Activated CD4-positive, alpha-beta memory T cell treated with anti-CD3 and anti-CD28 coated beads for 36 hours (primary cell): ENCODE data around the gene ARPP21. TPM values are rescaled to one million over a fixed set of nuclear protein-coding genes. Genes with fewer than 3 reads are reported as not detected.

Experiments used
- CTCF ChIA-PET: fragments of 350-600 bp; sonication (Branson Sonifier 250); formaldehyde crosslinking; loops from one replicate; lab custom pipeline; 2021; ENCODE audit warnings: antibody characterized with exemption, inconsistent platforms; lab: Charles Lee
- POLR2A ChIA-PET: fragments of 350-600 bp; sonication (Branson Sonifier 250); formaldehyde crosslinking; loops from one replicate; lab custom pipeline; 2021; ENCODE audit warnings: antibody characterized with exemption; lab: Charles Lee
- DNase-seq: peaks from one replicate; pipeline ENCODE4 v3.0.0-alpha.2; 2020
- H3K27ac Mint-ChIP-seq: one replicate; pipeline ENCODE4 v1.8.0; 2021; ENCODE audit warnings: mixed read lengths
- H3K27me3 Mint-ChIP-seq: one replicate; pipeline ENCODE4 v1.8.0; 2021; ENCODE audit warnings: mixed read lengths
- H3K36me3 Mint-ChIP-seq: one replicate; pipeline ENCODE4 v1.8.0; 2021; ENCODE audit warnings: mixed read lengths
- H3K4me1 Mint-ChIP-seq: one replicate; pipeline ENCODE4 v1.8.0; 2021; ENCODE audit warnings: low read depth, mixed read lengths
- H3K4me3 Mint-ChIP-seq: one replicate; pipeline ENCODE4 v1.8.0; 2021; ENCODE audit warnings: mild to moderate bottlenecking, mixed read lengths
- H3K9me3 Mint-ChIP-seq: one replicate; pipeline ENCODE4 v1.8.0; 2021; ENCODE audit warnings: mixed read lengths
- intact Hi-C: fragments of 100-400 bp; cut with micrococcal nuclease; formaldehyde crosslinking; loops from one replicate; pipeline ENCODE4 v1.15.1; 2023
- total RNA-seq, 2 experiments: library from RNA; stranded (reverse); gene quantifications; one replicate each; pipeline ENCODE4 v1.2.3, GENCODE V29; 2021

The ARPP21 gene
- total RNA-seq, 2 experiments from 2014 or later: not detected

- intact Hi-C loops: no loop called here
- Mint-ChIP-seq H3K27me3 (no peaks in the 10 kb centered on the region), H3K36me3 (no peaks in the 10 kb centered on the region), H3K4me1 (no peaks in the 10 kb centered on the region), H3K9me3 (no peaks in the 10 kb centered on the region), H3K27ac (no peak overlapping the region), H3K4me3 (no peak overlapping the region)
- DNase-seq: no peak
- ChIA-PET POLR2A (no interaction called here), CTCF (no interaction called here)
Observed at GRCh38 chr3:35727179-35727578, 87.9 kb downstream of the ARPP21 start.

- POLR2A ChIA-PET: no interaction called here
- Mint-ChIP-seq H3K27ac (no peak overlapping the region), H3K36me3 (no peaks in the 10 kb centered on the region), H3K9me3 (no peaks in the 10 kb centered on the region), H3K4me1 (no peaks in the 10 kb centered on the region), H3K27me3 (no peaks in the 10 kb centered on the region), H3K4me3 (no peak overlapping the region)
- intact Hi-C loops: no loop called here
- CTCF ChIA-PET: no interaction called here
- DNase-seq: no peak
Observed at GRCh38 chr3:35733341-35733740, 94.0 kb downstream of the ARPP21 start.

DNA sequence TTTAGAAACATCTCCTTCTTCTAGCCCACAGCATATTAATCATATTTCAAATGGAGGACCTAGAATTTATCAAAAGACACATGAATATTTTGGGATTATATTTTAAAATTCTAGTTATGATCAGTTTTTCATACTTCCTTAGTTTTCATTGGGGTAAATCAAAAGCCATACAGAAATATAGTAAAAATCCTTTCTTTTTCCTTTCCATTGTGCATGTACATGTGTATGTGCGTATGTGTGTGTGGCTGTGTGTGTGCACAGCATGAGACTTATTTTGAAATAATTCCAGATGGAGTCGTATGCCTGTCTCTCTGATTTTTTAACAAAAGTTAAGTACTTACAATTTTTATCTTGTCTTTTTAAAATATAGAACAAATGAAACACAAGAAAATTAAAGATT is 94.5 kb downstream of the ARPP21 start:
- Mint-ChIP-seq H3K9me3 (no peaks in the 10 kb centered on the region), H3K4me1 (no peaks in the 10 kb centered on the region), H3K4me3 (no peak overlapping the region), H3K36me3 (no peaks in the 10 kb centered on the region), H3K27ac (no peak overlapping the region), H3K27me3 (no peaks in the 10 kb centered on the region)
- intact Hi-C loops: no loop called here
- CTCF ChIA-PET: no interaction called here
- POLR2A ChIA-PET: no interaction called here
- no peak for DNase-seq

GRCh38 chr3:35737080-35737479 is 97.8 kb downstream of the ARPP21 start:
- Mint-ChIP-seq H3K9me3 (no peaks in the 10 kb centered on the region), H3K4me3 (no peak overlapping the region), H3K36me3 (no peaks in the 10 kb centered on the region), H3K4me1 (no peaks in the 10 kb centered on the region), H3K27ac (no peak overlapping the region), H3K27me3 (no peaks in the 10 kb centered on the region)
- ChIA-PET CTCF (no interaction called here), POLR2A (no interaction called here)
- intact Hi-C loops: no loop called here
- no peak for DNase-seq

GRCh38 chr3:35737527-35737926 is 98.2 kb downstream of the ARPP21 start:
- Mint-ChIP-seq H3K4me3 (no peak overlapping the region), H3K4me1 (no peaks in the 10 kb centered on the region), H3K27me3 (no peaks in the 10 kb centered on the region), H3K27ac (no peak overlapping the region), H3K9me3 (no peaks in the 10 kb centered on the region), H3K36me3 (no peaks in the 10 kb centered on the region)
- CTCF ChIA-PET: no interaction called here
- intact Hi-C loops: no loop called here
- POLR2A ChIA-PET: no interaction called here
- DNase-seq: no peak

DNA sequence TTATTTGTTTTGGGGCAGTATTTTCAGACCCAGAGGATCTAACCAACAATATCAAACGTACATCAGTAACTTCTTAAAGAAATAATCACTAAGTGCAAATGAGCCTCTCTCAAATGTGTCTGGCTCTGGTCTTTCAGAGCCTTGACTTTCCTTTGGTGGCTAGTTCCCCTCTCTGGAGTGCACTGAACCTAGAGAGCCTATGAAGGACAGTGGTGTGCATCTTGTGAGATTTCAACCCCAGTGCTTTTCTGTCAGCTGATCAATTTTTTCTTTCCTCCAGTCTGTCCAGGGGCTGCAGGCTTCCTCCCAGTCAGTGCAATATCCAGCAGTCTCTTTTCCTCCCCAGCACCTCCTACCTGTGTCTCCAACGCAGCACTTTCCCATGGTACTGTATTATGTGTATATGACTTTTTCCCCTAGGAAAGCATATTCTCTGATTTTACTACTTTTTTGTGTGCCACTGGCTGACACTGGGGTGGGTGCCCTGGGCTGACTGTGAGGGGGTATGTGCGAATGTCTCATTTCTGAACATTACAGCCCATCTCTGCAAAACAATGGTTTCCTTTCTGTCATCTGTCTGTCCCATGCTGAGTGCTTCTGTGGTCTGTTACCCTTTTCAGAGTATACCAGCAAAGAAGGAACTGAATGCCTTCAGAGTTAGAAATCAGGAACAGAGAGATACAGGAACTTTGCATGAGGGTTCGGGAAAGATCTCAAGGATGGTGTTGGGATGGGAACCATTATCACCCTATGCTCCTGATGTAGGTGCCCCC is 98.8 kb downstream of the ARPP21 start:
- no peaks in the 10 kb centered on the region for H3K27me3 Mint-ChIP-seq
- H3K4me3 Mint-ChIP-seq: no peak overlapping the region
- intact Hi-C loops: no loop called here
- H3K27ac Mint-ChIP-seq: no peak overlapping the region
- ChIA-PET POLR2A (no interaction called here), CTCF (no interaction called here)
- no peaks in the 10 kb centered on the region for H3K4me1 Mint-ChIP-seq
- H3K36me3 Mint-ChIP-seq: no peaks in the 10 kb centered on the region
- H3K9me3 Mint-ChIP-seq: no peaks in the 10 kb centered on the region
- DNase-seq: no peak

DNA sequence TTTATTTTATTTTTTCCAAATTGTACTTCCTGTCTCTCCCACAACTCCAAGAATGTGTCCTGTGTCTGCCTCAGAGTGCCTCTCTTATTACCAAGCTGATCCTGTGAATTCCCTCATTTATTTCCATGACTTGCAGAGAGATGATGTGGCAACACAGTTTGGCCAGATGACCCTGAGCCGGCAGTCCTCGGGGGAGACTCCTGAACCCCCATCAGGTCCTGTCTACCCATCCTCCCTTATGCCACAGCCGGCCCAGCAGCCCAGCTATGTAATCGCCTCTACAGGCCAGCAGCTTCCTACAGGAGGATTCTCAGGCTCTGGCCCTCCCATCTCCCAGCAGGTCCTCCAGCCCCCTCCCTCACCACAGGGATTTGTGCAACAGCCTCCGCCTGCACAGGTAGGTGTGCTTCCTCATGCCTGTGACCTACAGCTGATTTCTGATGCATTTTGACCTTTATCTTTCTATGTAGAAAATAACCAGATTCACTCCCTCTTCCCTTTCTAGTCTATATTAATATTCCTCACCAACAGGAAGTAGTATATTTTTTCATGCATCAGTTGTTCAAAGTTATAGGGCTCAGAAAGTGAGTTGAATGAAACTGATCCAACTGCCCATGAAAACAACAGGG is 100.0 kb downstream of the ARPP21 start:
- intact Hi-C loops: no loop called here
- H3K36me3 Mint-ChIP-seq: no peaks in the 10 kb centered on the region
- H3K27me3 Mint-ChIP-seq: no peaks in the 10 kb centered on the region
- H3K4me1 Mint-ChIP-seq: no peaks in the 10 kb centered on the region
- H3K4me3 Mint-ChIP-seq: no peak overlapping the region
- CTCF ChIA-PET: no interaction called here
- no peaks in the 10 kb centered on the region for H3K9me3 Mint-ChIP-seq
- POLR2A ChIA-PET: no interaction called here
- DNase-seq: no peak
- no peak overlapping the region for H3K27ac Mint-ChIP-seq

GRCh38 chr3:35739964-35740527 is 100.7 kb downstream of the ARPP21 start:
- DNase-seq: no peak
- ChIA-PET POLR2A (no interaction called here), CTCF (no interaction called here)
- Mint-ChIP-seq H3K9me3 (no peaks in the 10 kb centered on the region), H3K27ac (no peak overlapping the region), H3K4me3 (no peak overlapping the region), H3K27me3 (no peaks in the 10 kb centered on the region), H3K36me3 (no peaks in the 10 kb centered on the region), H3K4me1 (no peaks in the 10 kb centered on the region)
- intact Hi-C loops: no loop called here

GRCh38 chr3:35743218-35743617 is 103.9 kb downstream of the ARPP21 start:
- CTCF ChIA-PET: no interaction called here
- intact Hi-C loops: no loop called here
- POLR2A ChIA-PET: no interaction called here
- Mint-ChIP-seq H3K36me3 (no peaks in the 10 kb centered on the region), H3K27me3 (no peaks in the 10 kb centered on the region), H3K27ac (no peak overlapping the region), H3K9me3 (peaks cover 2% of the 10 kb centered on the region), H3K4me3 (no peak overlapping the region), H3K4me1 (no peaks in the 10 kb centered on the region)
- DNase-seq: no peak

GRCh38 chr3:35744419-35744818 is 105.1 kb downstream of the ARPP21 start:
- H3K27ac Mint-ChIP-seq: no peak overlapping the region
- no peaks in the 10 kb centered on the region for H3K36me3 Mint-ChIP-seq
- H3K4me3 Mint-ChIP-seq: no peak overlapping the region
- CTCF ChIA-PET: no interaction called here
- intact Hi-C loops: no loop called here
- DNase-seq: no peak
- POLR2A ChIA-PET: no interaction called here
- H3K9me3 Mint-ChIP-seq: peaks cover 2% of the 10 kb centered on the region
- H3K27me3 Mint-ChIP-seq: no peaks in the 10 kb centered on the region
- H3K4me1 Mint-ChIP-seq: no peaks in the 10 kb centered on the region

- H3K4me3 Mint-ChIP-seq: no peak overlapping the region
Observed at GRCh38 chr3:35745351-35745750, 106.0 kb downstream of the ARPP21 start.

GRCh38 chr3:35745802-35746484 is 106.6 kb downstream of the ARPP21 start:
- H3K27me3 Mint-ChIP-seq: no peaks in the 10 kb centered on the region
- H3K36me3 Mint-ChIP-seq: no peaks in the 10 kb centered on the region
- peaks cover 2% of the 10 kb centered on the region for H3K9me3 Mint-ChIP-seq

More at GRCh38 chr3:35745351-35745750, 106.0 kb downstream of the ARPP21 start:
- Mint-ChIP-seq H3K4me1 (no peaks in the 10 kb centered on the region), H3K27me3 (no peaks in the 10 kb centered on the region), H3K27ac (no peak overlapping the region), H3K36me3 (no peaks in the 10 kb centered on the region), H3K9me3 (peaks cover 2% of the 10 kb centered on the region)
- intact Hi-C loops: no loop called here
- CTCF ChIA-PET: no interaction called here
- no peak for DNase-seq
- POLR2A ChIA-PET: no interaction called here

More at GRCh38 chr3:35745802-35746484, 106.6 kb downstream of the ARPP21 start:
- H3K4me1 Mint-ChIP-seq: no peaks in the 10 kb centered on the region
- no peak overlapping the region for H3K27ac Mint-ChIP-seq
- H3K4me3 Mint-ChIP-seq: no peak overlapping the region
- POLR2A ChIA-PET: no interaction called here
- CTCF ChIA-PET: no interaction called here
- intact Hi-C loops: no loop called here
- DNase-seq: no peak
